PC-9 (cell line): ENCODE measurements around the gene FCAMR.

Experiments
- EZH2 ChIP-seq: fragments of 200-600 bp; sonication (generic); IDR thresholded peaks from 2 replicates; pipeline ENCODE4 v1.8.0; 2017; ENCODE audit warnings: antibody characterized with exemption, low read depth
- TF ChIP-seq, protein P1 (sequence below): fragments of 200-600 bp; sonication (generic); conservative IDR thresholded peaks from 2 replicates; pipeline ENCODE4 v1.6.1; 2017; ENCODE audit warnings: mixed run types, antibody characterized with exemption, mild to moderate bottlenecking, moderate library complexity

GRCh38 chr1:206944703-206945102 is 25.6 kb downstream of the FCAMR start:
- TF ChIP-seq, protein P1, sequence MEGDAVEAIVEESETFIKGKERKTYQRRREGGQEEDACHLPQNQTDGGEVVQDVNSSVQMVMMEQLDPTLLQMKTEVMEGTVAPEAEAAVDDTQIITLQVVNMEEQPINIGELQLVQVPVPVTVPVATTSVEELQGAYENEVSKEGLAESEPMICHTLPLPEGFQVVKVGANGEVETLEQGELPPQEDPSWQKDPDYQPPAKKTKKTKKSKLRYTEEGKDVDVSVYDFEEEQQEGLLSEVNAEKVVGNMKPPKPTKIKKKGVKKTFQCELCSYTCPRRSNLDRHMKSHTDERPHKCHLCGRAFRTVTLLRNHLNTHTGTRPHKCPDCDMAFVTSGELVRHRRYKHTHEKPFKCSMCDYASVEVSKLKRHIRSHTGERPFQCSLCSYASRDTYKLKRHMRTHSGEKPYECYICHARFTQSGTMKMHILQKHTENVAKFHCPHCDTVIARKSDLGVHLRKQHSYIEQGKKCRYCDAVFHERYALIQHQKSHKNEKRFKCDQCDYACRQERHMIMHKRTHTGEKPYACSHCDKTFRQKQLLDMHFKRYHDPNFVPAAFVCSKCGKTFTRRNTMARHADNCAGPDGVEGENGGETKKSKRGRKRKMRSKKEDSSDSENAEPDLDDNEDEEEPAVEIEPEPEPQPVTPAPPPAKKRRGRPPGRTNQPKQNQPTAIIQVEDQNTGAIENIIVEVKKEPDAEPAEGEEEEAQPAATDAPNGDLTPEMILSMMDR = no peak
- TF ChIP-seq EZH2 = no peak
